Gastroesophageal sphincter (tissue), 3 donors: ENCODE measurements around the gene ST6GALNAC3.

Experiments
- POLR2A ChIP-seq, 2 donors: fragments of 450-650 bp; IDR thresholded peaks; one replicate each; pipeline ENCODE4 v1.6.1; 2017; ENCODE audit warnings: antibody characterized with exemption in 2 of 2, mild to moderate bottlenecking in 2 of 2, moderate library complexity in 1 of 2
- TF ChIP-seq, protein P1 (sequence below), 4 experiments: fragments of 200-600 bp in 2 of 4; fragments of 450-650 bp in 2 of 4; sonication (generic) in 1 of 4; IDR thresholded peaks; one replicate each; pipeline ENCODE4 v1.5.1; 2017 to 2019; ENCODE audit warnings: antibody characterized with exemption in 4 of 4, mild to moderate bottlenecking in 2 of 4, moderate library complexity in 2 of 4

DNA sequence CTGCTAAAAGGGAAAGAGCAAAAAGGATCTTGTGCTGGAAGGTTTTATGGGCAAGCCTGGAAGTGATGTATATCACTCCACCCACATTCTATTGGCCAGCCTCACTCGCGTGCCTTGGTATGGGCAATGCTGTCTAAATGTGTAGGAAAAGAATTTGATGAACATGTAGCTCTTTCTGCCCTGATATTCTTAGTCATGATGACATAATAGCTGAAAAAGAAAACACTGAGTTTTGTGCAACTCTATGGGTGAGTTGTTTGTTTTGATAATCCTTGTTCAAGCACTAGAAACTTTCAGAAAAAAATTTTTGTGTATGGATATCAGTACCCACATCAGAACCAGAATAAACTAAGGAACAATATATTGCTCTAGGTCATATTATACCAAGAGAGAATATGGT, 561.2 kb downstream of the ST6GALNAC3 start:
- TF ChIP-seq, protein P1, sequence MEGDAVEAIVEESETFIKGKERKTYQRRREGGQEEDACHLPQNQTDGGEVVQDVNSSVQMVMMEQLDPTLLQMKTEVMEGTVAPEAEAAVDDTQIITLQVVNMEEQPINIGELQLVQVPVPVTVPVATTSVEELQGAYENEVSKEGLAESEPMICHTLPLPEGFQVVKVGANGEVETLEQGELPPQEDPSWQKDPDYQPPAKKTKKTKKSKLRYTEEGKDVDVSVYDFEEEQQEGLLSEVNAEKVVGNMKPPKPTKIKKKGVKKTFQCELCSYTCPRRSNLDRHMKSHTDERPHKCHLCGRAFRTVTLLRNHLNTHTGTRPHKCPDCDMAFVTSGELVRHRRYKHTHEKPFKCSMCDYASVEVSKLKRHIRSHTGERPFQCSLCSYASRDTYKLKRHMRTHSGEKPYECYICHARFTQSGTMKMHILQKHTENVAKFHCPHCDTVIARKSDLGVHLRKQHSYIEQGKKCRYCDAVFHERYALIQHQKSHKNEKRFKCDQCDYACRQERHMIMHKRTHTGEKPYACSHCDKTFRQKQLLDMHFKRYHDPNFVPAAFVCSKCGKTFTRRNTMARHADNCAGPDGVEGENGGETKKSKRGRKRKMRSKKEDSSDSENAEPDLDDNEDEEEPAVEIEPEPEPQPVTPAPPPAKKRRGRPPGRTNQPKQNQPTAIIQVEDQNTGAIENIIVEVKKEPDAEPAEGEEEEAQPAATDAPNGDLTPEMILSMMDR (IDR thresholded peaks at IDR 0.05) = no peak
- no peak for TF ChIP-seq POLR2A (IDR thresholded peaks at IDR 0.05)
